ENCODE measurements around the gene KRT75.
"Not testable (repeated sequence)": the region's sequence is repeated elsewhere in the genome, so short reads cannot be mapped to it uniquely, and the experiment has no call there.

The KRT75 gene

DNA sequence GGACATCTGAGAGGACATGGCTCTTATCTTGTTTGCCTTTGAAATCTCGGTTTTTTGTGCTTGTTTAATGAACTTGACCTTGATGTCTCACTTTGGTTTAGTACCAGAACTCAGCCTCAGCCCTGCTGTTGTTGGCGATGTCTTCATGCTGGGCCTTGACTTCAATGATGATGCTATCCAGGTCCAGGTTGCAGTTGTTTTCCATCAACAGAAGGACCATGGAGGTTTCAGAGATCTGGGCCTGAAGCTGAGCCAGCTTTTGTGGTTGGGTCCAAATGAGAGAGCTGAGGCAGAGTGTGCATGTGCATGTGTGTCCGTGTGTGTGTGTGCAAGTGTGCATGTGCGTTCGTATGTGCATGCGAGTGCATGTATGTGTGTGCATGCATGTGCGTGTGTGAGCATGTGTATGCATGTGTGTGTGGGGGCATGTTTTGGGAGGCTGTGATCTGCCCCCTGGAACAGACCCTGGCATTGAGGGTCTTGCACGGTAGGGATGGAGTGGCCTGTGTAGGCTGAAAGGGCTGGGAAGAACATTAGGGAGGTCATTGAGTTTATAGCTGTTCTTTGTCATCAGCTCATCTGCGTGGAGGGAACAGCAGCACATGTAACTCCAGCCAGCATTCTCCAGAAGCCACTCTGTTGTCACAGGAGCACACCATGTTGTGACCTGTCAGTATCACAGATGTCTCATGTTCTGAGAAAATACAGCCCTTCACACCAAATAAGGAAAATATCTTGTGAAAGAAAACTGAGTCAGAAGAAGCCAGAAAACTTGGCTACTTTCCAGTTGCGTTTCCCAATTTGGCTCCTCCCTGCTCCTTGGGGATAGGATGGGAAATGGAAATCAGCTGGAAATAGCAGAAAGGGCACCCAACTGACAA, 18.1 kb downstream of the KRT75 start:
- no peak for DNase-seq

DNA sequence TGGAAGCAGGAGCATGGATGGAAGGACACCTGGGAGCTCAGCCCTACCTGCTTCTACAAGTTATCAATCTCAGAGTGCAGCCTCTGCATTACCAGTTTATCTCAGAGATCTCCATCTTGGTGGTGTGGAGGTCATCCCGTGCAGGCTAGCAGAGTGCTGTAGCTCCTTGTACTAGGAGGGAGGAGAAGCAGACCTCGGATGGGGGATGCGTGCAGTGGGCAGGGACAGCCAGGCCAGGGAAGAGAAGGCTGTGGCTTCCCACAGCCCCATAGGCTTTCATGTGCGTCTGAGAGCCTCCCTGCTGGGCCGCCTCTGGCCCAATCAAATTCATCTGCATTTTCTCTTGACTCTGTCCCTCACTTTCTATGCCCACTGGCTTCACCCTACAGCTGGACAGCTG, 19.2 kb downstream of the KRT75 start:
- no peak for DNase-seq

DNA sequence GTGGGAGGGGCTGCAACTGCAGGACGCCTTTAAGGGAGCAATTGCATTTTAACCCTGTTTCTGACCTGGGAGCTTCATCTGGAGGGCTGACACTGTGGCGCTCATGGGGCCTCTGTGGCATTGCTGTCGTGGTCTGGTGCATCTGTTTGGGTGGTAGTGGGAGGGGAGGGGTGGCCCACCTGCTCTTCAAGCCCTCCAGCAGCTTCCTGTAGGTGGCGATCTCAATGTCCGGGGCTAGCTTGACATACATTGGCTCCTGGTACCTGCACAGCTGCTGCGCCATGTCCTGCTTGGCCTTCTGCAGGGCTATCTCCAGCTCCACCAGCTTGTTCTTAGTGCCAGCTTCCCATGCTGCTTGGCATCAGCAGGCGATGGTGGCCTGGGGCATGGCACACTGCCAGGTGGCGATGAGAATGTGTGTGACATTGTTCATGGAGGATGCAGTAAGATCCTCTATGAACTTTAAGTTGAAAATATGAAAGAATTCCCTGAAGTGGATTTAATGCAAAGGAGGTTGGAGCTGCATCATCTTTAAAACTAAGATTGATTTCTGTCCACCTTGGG, 20.3 kb downstream of the KRT75 start:
- DNase-seq: no peak

DNA sequence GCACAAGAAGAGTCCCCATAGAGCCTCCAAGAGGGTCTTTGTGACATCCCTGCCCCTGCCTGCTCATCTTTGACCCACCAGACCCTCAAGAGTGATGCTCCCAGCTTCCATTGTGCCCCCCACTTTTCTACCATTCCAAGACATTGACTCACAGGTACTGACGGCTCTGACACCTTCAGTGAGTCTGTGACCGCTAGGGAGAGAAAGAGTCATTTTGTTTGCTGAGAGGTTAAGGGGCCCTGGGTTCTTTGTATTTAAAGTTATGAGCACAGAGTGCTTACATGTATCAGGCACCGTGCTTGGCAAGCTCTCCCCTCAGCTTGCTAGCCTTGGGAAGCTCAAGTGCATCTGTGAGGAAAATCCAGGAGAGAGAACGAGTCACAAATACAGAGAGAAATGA, 21.0 kb downstream of the KRT75 start:
- DNase-seq: no peak

DNA sequence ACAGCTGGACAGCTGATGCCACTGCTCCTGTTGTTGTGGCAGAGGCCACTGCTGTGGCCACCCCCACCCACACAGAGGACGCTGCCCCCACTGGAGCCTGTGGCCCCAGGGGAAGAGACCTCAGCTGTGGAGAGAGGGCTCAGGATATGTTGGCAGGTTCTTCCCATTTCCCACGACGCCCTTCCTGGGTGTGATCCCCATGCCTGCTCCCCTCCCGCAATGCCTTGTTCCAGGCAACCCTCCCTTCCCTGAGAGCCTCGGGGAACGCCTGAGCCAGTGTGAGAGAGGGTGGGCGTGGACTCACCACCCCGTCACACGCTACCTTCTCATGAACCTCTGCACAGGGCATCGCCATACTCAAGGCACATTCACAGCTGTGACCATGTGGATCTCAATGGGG, 22.4 kb downstream of the KRT75 start:
- no peak for DNase-seq

DNA sequence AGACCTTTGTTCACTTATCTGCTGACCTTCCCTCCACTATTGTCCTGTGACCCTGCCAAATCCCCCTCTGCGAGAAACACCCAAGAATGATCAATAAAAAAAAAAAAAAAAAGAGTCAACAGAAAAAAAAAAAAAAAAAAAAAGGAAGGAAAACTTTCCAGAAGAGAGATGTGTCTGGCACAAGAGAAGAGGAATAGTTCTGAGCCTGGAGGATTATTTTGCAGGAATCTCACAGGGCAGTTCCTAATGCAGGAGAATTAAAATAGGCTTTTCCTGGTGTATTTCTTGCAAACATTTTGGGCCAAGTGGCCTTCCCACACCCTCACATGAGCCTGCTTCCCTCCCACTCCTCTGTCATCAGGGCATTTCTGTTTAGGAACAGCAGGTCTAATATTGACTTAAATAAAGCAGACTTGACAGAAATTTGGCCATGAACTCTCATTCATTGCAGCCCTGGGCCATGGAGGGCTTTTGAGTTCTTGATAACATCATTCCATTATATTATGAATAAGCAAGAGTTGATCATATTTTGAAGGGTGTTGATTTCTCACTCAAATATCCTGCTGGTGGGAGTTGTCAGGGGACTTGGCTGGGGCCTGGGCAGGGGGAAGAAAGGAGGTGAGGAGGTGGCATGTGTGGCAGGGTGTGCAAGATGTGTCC, 23.5 kb downstream of the KRT75 start:
- DNase-seq: not testable (repeated sequence)

DNA sequence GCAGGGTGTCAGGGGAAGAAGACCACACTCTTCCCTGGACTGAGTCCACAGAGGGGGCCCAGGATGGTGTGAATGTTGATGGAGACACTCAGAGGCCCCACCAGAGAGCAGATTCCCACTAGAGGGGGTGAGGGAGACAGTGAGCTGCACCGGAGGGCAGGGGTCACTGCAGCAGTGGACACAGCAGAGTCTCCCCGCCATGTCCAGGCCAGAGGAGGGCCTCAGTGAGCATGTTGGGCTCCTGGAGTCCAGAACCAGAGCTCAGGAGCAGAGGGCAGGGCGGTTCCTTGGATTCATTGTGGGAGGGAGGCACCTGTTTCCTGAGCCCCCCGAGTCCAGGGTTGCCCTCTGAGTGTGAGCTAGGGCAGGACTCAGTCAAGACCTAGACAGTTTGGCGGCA, 26.3 kb downstream of the KRT75 start:
- no peak for DNase-seq

DNA sequence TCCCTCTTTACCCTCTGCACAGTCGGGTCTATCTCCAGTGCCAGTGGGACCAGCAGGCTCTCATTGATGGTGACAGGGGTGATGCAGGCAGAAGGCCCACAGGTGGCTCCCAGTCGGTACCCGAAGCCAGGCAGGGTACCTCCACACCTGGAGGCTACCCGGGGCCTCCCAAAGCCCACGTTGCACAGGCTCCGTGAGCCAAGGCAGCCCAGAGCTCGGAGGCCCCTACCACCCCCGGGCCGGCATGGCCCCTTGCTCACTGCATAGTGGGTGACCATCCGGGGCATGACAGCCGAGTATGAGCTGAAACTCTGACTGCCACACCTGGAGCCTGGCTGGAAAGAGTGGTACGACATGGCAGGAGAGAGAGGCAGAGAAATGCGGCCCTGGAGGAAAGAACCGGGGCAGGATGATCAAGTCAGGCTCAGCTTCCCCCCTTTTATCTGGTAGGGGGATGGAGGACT, 28.2 kb downstream of the KRT75 start, which contains the start of gene KRT82:
Gene KRT82, minus strand, starts transcription at position 414 of the 464 bp plus-strand sequence. Its CDS starts 58 bp downstream, at position 356.
- no peak for DNase-seq

DNA sequence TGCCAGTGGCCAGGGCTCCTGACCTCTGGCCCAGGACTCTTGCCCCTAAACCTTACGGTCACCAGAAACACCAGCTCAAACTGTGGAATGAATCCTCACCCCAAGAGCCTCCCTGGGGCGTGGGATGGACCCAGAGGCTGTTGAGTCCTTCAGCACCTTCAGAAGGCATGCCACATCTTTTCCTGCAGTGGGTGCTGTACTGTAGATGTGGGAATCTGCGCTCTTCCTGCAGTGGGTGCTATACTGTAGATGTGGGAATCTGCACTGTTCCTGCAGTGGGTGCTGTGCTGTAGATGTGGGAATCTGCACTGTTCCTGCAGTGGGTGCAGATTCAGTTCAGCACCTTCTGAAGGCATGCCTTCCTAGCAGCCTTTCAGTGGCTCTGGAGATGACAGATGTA, 29.2 kb downstream of the KRT75 start:
- no peak for DNase-seq

DNA sequence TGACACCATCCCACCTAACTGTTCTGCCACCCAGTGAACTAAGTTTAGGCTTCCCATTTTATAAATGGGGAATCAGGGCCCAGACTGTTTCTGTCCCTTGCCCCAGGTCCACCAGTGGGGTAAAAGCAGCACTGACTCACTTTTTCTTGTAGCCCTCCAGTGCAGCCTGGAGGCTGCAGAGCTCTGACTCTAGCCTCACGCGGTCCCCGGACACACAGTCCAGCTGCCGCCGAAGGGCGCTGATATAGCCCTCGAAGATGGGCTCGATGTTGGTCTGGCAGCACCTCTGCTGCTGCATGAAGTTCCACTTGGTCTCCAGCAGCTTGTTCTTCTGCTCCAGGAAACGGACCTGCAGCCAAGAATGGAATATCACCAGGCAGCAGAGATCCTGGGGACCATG, 30.6 kb downstream of the KRT75 start:
- no peak for DNase-seq

DNA sequence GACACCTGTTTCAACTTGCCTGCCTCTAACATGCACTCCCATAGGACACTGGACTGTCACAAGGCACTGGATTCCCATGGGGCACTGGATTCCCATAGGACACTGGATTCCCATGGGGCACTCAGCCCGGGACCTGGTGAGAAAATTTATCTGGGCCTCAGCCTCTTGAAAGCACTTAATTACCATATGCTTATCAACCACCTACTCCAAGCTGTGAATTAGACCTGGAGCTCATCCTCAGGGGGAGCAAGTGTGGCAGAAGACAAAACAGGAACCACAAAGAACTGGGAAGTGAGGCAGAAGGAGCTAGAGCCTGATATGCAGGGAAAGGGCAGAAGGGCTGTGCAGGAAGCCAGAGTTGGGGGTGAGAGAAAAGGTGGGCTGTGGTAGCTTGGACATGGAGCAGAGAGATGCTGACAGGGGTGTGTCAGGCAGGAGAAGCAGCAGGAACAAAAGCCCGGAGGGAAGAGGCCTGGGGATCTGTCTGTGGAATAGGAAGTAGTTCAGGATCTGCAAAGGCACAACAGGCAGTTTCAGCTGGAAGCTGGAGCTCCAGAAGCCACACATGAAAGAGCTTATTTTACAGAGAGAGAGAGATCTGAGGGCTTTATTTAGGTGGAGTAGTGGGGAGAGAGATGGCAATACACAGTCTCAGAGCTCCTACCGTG, 31.2 kb downstream of the KRT75 start:
- DNase-seq: peak in 1 of 2 experiments; percentile 12

DNA sequence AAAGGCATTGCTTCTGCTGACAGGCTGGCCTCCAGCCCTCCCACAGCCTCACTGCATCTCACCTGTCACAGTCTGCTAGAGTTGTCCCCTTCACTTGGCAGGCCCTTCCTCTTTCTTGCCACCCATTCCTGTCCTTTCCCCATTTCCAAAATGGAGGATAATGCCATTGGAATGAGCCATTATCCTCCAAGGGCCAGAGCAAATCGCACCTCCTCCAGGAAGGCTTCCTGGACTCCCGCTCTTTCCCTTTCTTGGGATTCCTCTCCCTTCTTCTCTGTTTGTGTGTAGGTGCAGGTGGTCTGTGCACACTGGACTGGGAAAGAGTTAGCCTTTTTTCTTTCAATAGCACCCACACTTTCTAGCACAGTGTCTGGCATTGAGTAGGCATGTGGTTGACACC, 31.8 kb downstream of the KRT75 start:
- no peak for DNase-seq

DNA sequence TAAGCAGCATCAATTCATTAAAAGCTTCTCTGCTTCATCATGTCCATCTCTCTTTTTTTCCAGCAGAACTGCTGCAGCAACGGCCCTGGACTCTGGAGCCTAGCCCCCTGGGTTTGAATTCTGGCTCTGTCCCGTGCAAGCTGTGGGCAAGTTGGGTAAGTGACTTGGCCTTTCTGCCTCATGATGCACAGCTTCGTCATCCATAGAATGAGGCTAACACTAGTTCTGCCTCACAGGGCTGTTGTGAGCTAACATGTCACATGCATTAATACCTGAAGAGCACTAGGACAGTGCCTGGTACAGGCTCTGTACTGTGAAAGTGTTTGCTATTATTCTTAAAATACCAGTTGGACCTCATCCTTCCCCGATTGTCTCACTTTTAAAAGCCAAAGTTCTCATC, 32.2 kb downstream of the KRT75 start:
- DNase-seq: no peak

DNA sequence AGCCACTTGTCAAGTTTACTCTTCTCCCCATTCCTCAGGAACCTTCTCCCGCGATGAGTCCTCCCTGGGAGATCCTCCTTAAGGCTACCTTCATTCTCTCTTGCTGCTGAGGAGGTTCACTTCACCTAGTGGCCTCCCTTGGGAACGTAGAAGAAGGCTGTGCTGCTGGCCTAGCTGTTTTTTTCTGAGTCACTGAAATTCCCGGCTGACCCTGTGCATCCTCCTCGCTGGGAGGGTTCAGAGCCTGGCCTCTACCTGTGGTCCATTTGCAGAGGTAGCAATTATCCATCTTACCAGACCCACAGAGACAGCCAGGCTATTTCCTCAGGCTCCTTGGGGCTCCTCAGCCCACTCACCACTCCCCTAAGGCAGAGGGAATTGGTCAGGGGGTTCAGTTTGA, 32.6 kb downstream of the KRT75 start:
- DNase-seq: no peak

DNA sequence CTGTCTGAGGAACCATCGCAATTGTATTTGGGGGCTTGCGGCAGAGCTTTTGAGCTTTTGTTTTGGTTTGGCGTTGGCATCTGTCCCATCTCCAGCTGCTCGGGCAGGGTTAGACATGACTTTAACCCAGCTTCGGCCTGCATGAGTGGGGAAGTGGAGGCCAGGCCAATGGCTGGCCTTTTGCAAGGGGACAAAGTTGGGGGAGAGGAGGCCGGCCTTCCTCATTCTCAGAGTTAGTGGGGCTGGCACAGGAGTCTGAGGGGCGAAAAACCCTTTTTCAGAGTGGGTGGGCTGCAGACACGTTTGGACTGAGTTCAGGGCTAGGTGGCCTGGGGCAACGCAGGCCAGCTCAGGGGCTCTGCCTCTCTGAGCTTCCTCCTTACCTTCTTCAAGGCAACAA, 33.3 kb downstream of the KRT75 start:
- no peak for DNase-seq

DNA sequence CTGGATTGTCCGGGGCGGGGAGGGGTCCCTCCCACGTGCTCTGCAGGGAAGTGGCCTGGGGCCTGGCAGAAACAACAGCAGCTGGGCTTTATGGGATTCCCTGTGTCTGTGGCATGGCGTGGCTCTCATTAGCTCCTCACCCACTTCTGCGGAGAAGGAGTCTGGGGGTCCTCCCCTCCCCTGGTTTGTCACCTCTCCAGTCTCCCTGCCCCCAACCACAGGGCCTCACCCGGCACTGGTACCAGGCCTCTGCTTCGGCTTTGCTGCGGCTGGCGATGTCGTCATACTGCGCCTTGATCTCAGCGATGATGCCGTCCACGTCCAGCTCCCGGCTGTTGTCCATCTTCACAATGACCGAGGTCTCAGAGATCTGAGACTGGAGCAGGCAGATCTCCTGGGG, 34.4 kb downstream of the KRT75 start:
- no peak for DNase-seq

DNA sequence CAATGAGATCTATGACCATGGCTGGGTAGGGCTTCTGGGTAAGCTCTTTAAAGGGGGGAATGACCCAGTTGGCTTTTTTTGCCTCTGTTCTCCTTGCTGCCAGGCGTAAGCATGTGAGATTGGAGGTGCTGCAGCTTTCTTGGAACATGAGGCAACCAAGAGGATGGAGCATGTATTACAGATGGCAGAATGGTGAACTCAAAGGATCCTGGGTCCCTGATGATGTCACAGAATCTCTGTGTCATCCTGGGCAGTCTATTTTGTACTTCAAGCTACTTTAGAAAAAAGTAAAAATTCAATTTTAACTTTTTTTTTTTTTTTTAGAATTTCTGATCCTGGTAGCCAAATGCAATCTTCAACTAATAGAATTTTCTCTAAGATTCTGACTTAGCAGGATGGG, 36.0 kb downstream of the KRT75 start:
- DNase-seq: no peak

DNA sequence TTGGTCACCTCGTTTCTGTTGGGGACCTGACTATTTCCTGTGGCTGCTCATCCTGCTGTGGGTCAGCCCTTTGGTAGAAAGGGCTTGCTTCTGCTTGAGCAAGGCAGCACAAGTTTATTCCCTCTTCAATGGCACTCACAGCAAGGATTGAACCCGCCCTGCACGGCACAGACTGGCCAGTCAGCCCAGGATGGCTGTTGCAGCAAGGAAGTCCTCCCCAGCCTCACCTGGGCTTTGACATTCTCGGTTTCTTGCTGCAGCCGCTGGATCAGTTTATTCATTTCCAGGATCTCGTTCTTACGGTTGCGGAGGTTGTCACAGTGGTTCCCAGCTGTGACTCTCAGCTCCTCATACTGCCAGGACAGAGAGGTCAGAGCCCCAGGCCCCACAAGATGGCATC, 37.5 kb downstream of the KRT75 start:
- no peak for DNase-seq

DNA sequence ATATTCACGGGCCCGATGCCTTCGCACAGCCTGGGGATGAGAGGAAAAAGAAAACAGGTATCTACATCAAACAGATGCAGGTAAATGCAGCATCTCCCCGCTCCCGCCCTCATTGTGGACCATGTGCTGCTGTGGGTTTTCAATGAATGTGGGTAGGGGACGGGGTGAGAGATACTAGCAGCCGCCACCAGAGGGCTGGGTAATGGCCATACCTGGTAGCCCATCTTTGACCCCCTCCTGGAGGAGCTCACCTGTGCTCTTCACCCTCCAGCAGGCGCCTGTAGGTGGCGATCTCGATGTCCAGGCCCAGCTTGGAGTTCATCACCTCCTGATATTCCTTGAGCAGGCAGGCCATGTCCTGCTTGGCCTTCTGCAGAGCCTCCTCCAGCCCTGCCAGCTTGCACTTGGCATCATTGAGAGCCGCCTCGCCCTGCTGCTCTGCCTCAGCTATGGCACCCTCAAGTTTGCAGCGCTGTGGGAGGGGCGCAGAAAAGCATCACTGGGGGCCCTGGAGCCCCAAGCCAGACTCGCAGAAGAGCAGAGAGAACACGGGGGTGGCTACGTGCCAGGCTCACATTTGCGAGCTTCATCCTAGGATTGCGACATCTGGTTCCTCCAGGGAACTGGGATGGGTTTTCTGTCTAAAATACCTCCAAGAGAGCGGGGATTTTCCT, 38.3 kb downstream of the KRT75 start:
- peak; percentile 28 to 83 for DNase-seq

DNA sequence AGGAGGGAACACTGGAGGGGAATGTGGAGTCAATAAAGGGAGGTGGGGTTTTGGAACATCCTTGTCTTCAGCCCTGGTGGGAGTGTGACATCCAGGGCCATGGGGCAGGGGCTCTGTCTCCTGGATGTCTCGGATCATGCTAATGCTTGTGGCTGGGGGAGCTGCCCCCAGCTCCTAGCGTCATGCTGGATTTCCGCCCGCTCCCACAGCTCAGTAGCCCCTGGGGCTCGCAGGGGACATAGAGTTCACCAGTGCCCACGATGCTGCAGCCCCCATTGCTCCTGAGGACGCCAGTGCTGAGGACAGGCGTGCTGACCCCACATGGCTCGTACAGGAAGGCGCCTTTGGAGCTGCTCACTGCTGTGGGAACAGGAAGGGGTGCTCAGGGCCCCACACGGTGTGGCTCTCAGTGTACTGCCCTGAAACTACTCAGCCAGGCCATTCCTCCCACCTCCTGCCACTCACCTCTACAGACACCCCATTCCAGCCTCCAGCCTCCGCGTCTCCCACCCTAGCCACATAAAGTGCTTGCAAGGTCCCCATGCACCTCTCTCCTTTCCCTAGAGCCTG, 39.2 kb downstream of the KRT75 start:
- no peak for DNase-seq

DNA sequence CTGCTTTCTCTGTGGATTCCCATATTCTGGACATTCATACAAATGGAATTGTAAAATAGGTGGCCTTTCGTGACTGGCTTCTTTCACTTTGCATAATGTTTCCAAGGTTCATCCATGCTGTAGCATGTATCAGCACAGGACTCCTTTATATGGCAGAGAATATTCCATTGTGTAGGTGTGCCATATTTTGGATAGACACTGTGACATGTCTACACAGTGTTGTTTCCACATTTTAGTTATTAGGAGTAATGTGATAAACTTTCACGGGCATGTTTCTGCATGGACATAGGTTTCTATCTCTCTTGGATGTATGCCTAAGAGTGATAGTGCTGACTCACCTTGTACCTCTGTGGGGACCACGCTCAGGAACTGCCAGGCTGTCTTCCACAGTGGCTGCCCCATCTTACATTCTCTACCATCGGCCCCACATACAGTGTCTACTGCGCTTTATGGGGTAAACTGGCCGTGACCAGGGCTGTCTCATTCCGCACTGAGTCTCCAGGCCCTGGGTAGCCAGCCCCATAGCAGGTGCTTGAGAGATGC, 41.6 kb downstream of the KRT75 start:
- no peak for DNase-seq

DNA sequence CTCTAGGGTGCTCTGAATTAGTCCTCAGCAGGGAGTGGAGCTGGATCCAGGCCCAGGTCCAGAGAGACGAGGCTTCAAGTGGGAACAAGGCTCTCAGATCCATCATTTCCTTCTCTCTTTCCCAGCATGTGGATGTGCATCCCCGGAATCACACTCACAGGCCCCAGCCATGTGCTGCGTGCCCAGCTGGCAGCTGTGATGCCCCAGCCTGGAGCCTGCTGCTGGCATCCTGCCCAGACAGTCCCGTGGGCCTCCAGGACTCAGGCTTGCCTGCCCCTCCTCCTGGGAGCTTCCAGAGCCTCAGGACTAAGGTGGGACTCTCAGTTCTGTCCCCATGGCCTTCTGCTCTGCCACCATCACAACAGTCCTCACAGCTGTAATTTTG, 42.6 kb downstream of the KRT75 start:
- DNase-seq: peak in 1 of 2 experiments; percentile 26

Measured in NCI-H526 (cell line).